Spleen (tissue), 7 donors: ENCODE results near the gene COL5A2.

Experiments used
- CTCF ChIP-seq, 11 experiments: fragments of 200-600 bp in 7 of 11; fragments of 450-650 bp in 4 of 11; sonication (generic) in 4 of 11; IDR thresholded peaks in 8 of 11; conservative IDR thresholded peaks in 3 of 11; 1 replicate in 7 of 11; 2 replicates in 4 of 11; pipeline versions ENCODE4 v1.4.0 to v1.8.0; 2016 to 2021; ENCODE audit warnings: antibody characterized with exemption in 11 of 11, inconsistent platforms in 4 of 11, mild to moderate bottlenecking in 1 of 11
- POLR2A ChIP-seq, 3 donors: fragments of 450-650 bp; IDR thresholded peaks; one replicate each; pipeline ENCODE4 v1.5.1; 2017; ENCODE audit warnings: antibody characterized with exemption in 3 of 3, mild to moderate bottlenecking in 1 of 3
- donor health status: DM: no; HTN: no; CAD: no; lungs with moderate emphysema.
- donor health status: DM: no; HTN: no; CAD: no.
- donor health status: DM: no; HTN: no; CAD: no.

DNA sequence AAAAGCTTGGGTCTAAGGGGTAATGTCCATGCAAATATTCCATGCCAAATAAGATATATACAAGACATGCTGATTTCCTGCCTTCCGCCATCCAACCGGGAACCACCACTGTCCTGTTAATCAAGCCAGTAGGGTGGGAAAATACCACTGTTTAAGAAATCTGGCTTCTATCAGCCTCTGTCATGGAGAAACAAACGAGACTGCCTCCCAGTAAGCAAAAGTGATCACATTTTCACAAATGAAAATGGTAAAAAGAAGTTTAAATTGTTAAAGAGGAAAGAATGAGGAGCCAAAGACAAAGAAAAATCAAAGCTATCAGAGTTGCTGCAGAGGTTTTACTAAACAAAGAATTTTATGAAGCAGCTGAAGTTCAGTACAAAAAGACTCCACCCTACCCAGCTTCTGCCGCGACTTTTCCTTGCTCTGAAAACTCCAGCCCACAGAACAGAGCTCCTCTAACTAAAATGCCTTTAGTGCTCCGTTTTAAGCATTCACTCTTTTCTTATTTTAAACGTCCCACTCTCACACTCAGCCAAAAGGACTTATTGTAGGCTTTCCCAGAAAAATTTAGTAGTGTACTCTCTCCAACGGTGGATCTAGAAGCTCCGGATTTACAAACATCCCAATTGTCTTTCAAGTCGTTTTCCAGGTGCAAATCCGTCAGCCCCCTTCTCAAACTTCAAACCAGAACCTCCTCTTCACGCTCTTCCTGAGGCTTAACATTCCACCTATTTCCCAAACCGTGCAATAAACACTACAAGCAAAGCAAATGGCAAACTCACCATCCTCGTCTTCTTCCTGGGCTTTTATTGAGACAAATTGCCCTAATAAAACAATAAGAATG, 613 bp downstream of the COL5A2 start:
- no peak for TF ChIP-seq CTCF (IDR thresholded peaks at IDR 0.05 in 8 of 11, conservative IDR thresholded peaks at IDR 0.05 in 3 of 11)
- TF ChIP-seq POLR2A (IDR thresholded peaks at IDR 0.05) = no peak
